Measurements from ENCODE around the gene TSPAN11. TPM values are rescaled to one million over a fixed set of nuclear protein-coding genes. Genes with fewer than 3 reads are reported as not detected.
A peak's percentile ranks its signal among the peaks of the same experiment; 100 is the strongest.

The TSPAN11 gene
- total and polyA plus RNA-seq, 2 of the 8 experiments (the other 6 are each of a cell fraction or from before 2014, with no cell fraction given) = 3.9 to 8.2 TPM

- Histone ChIP-seq H3K27ac (ENCODE audit: low read depth, low read length) (no peak overlapping the region), H2BK15ac (ENCODE audit: low read length) (no peak overlapping the region), H3K79me2 (ENCODE audit: control insufficient read depth in 1 of 2, insufficient read depth in 2 of 2, low read length in 2 of 2) (no peaks in the 10 kb centered on the region), H3K18ac (ENCODE audit: extremely low read depth, low read length) (no peak overlapping the region), H3K4me3 (ENCODE audit: extremely low read depth in 1 of 4, insufficient read depth in 2 of 4, low read depth in 3 of 4, low read length in 4 of 4) (no peak overlapping the region), H3K4me2 (ENCODE audit: insufficient read depth in 1 of 2, low read depth in 2 of 2, low read length in 2 of 2) (no peak overlapping the region), H3K9ac (replicated peaks in 1 of 4; ENCODE audit: extremely low read depth in 1 of 4, low read depth in 3 of 4, low read length in 3 of 4) (no peak overlapping the region), H3K56ac (replicated peaks; ENCODE audit: insufficient read length, low read depth, low read length) (no peak overlapping the region), H3K4me1 (replicated peaks in 1 of 4; ENCODE audit: control insufficient read depth in 3 of 4, insufficient read depth in 4 of 4, low read length in 3 of 4) (no peaks in the 10 kb centered on the region), H3K9me3 (ENCODE audit: insufficient read depth in 2 of 2, low read depth in 1 of 2, low read length in 1 of 2) (no peaks in the 10 kb centered on the region; a peak in 1 of 4 replicates), H4K20me1 (replicated peaks in 1 of 2; ENCODE audit: control insufficient read depth in 1 of 2, insufficient read depth in 2 of 2, low read length in 2 of 2) (no peaks in the 10 kb centered on the region), H2AFZ (ENCODE audit: low read length) (no peak overlapping the region), H3K79me1 (ENCODE audit: low read depth, low read length) (no peaks in the 10 kb centered on the region), H3K27me3 (replicated peaks in 1 of 4; ENCODE audit: control insufficient read depth in 3 of 4, extremely low read depth in 1 of 4, insufficient read depth in 3 of 4, low read length in 3 of 4) (no peaks in the 10 kb centered on the region), H3K14ac (ENCODE audit: insufficient read length) (no peak overlapping the region), H2BK12ac (ENCODE audit: low read depth, low read length) (no peak overlapping the region), H3K36me3 (ENCODE audit: control insufficient read depth in 2 of 4, insufficient read depth in 4 of 4, low read length in 3 of 4) (no peaks in the 10 kb centered on the region; a peak in 1 of 8 replicates), H3K4ac (replicated peaks; ENCODE audit: insufficient read length, low read depth, low read length) (no peak overlapping the region), H4K91ac (replicated peaks; ENCODE audit: insufficient read length, low read length) (no peak overlapping the region), H3K23me2 (ENCODE audit: low read depth, low read length) (no peaks in the 10 kb centered on the region), H3K23ac (ENCODE audit: insufficient read length) (no peak overlapping the region), H2BK5ac (ENCODE audit: low read depth, low read length) (no peak overlapping the region), H4K5ac (ENCODE audit: insufficient read length, low read depth, low read length) (no peak overlapping the region), H2BK20ac (ENCODE audit: low read length) (no peak overlapping the region), H2BK120ac (replicated peaks; ENCODE audit: low read depth, low read length) (no peak overlapping the region), H2AK5ac (ENCODE audit: low read depth, low read length) (no peak overlapping the region), H4K8ac (ENCODE audit: extremely low read depth, insufficient read depth, low read length) (no peak overlapping the region)
- DNase-seq (ENCODE audit: low read depth in 1 of 2, low spot score in 2 of 2) (peak in 1 of 2 experiments; percentile 33), FAIRE-seq (no peak)
- POLR2A ChIA-PET (ENCODE audit: partially characterized antibody) = interaction anchor here (0.5 to 0.8 kb wide), 2 partner anchors 97 to 98 kb away, joined by 3 read pairs; partner anchors contain the start of gene TSPAN11
- CTCF ChIA-PET (ENCODE audit: partially characterized antibody) = interaction anchor here (0.6 to 3.1 kb wide), 7 partner anchors 11 to 1373 kb away, joined by 3 to 14 read pairs (median 5); no protein-coding TSS in a partner anchor
- WGBS, 2 experiments (ENCODE audit: extremely low coverage in 1 of 2, insufficient coverage in 1 of 2, insufficient read length in 1 of 2, insufficient replicate concordance in 2 of 2, low coverage in 1 of 2, low lambda C conversion rate in 2 of 2, missing lambda C conversion rate in 1 of 2) = 90% methylated on average over 11 of the region's 11 CpGs; no CpG with 5 or more reads in 1 of the 2 experiments
- no peak for TF ChIP-seq TEAD4 (IDR thresholded peaks at IDR 0.05; ENCODE audit: low read depth, low read length)
These were observed 96.8 kb downstream of the TSPAN11 start for GRCh38 chr12:31023271-31023724.

All from H1 (cell line).